Osteocyte (in vitro differentiated cells): Measurements from ENCODE around the gene SSPN. TPM values are rescaled to one million over a fixed set of nuclear protein-coding genes. Genes with fewer than 3 reads are reported as not detected.

Experiments used
- DNase-seq: peaks from one replicate; pipeline ENCODE4 v3.0.0; 2021; ENCODE audit warnings: mixed read lengths; ENCODE audit not compliant: unreplicated experiment; ENCODE audit errors: extremely low spot score
- H3K27ac Mint-ChIP-seq: one replicate; pipeline ENCODE4 v1.8.0; 2021; ENCODE audit warnings: mild to moderate bottlenecking, mixed read lengths; ENCODE audit not compliant: unreplicated experiment
- H3K27me3 Mint-ChIP-seq: one replicate; pipeline ENCODE4 v1.8.0; 2021; ENCODE audit warnings: mixed read lengths; ENCODE audit not compliant: unreplicated experiment
- H3K36me3 Mint-ChIP-seq: one replicate; pipeline ENCODE4 v1.8.0; 2021; ENCODE audit warnings: mixed read lengths; ENCODE audit not compliant: unreplicated experiment
- H3K4me1 Mint-ChIP-seq: one replicate; pipeline ENCODE4 v1.8.0; 2021; ENCODE audit warnings: mixed read lengths; ENCODE audit not compliant: unreplicated experiment
- H3K4me3 Mint-ChIP-seq: one replicate; pipeline ENCODE4 v1.8.0; 2021; ENCODE audit warnings: mild to moderate bottlenecking, moderate library complexity, mixed read lengths; ENCODE audit not compliant: unreplicated experiment
- H3K9me3 Mint-ChIP-seq: one replicate; pipeline ENCODE4 v1.8.0; 2021; ENCODE audit warnings: mixed read lengths; ENCODE audit not compliant: unreplicated experiment
- long read RNA-seq: library from polyadenylated mRNA; unstranded; transcript quantifications from one replicate; pipeline ENCODE4 v2.0.0, GENCODE V29; 2021
- total RNA-seq: library from RNA; stranded (reverse); gene quantifications from 2 replicates; pipeline ENCODE4 v1.2.1, GENCODE V29; 2021
- TF ChIP-seq, protein P1 (sequence below): fragments of 200-600 bp; sonication (generic); IDR thresholded peaks from 2 replicates; pipeline ENCODE4 v1.5.0; 2021; ENCODE audit warnings: antibody characterized with exemption, mild to moderate bottlenecking, moderate library complexity

The SSPN gene, protein sequence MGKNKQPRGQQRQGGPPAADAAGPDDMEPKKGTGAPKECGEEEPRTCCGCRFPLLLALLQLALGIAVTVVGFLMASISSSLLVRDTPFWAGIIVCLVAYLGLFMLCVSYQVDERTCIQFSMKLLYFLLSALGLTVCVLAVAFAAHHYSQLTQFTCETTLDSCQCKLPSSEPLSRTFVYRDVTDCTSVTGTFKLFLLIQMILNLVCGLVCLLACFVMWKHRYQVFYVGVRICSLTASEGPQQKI
- 19.2 and 23.3 TPM in 2 replicates for total RNA-seq
- long read RNA-seq, partial matches to known transcripts = 0 of 6 reads
- long read RNA-seq, other reads (novel, unspliced or antisense) = 4 of 6 reads

DNA sequence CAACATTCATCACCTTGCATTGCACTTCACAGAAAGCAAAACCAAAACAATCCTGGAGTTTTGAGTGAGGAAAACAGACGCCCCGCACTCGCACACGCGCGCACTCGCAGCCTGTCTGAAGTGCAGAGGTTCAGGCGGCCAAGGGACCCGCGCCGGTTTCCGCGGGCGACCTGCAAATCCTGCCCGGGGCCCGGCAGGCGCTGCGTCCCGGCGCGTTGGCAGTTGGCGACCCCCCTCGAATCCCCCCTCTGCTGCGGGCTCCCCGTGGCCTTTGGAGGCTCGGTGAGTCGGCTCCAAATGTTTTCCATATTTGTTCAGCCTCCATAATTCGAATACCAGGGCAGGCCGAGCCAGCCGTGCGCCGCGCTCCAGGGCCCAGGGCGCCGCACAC, at the start of gene SSPN:
SSPN (plus strand) TSS at position 324 of the 391 bp plus-strand sequence. CDS start 100 bp downstream, outside the sequence.
- TF ChIP-seq, protein P1, sequence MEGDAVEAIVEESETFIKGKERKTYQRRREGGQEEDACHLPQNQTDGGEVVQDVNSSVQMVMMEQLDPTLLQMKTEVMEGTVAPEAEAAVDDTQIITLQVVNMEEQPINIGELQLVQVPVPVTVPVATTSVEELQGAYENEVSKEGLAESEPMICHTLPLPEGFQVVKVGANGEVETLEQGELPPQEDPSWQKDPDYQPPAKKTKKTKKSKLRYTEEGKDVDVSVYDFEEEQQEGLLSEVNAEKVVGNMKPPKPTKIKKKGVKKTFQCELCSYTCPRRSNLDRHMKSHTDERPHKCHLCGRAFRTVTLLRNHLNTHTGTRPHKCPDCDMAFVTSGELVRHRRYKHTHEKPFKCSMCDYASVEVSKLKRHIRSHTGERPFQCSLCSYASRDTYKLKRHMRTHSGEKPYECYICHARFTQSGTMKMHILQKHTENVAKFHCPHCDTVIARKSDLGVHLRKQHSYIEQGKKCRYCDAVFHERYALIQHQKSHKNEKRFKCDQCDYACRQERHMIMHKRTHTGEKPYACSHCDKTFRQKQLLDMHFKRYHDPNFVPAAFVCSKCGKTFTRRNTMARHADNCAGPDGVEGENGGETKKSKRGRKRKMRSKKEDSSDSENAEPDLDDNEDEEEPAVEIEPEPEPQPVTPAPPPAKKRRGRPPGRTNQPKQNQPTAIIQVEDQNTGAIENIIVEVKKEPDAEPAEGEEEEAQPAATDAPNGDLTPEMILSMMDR = no peak
- DNase-seq = peak; percentile 88
- Mint-ChIP-seq H3K27ac (peak within 1 kb of the TSS; percentile 92), H3K9me3 (no peaks in the 10 kb centered on the region), H3K4me1 (peaks cover 30% of the 10 kb centered on the region), H3K36me3 (no peaks in the 10 kb centered on the region), H3K27me3 (no peaks in the 10 kb centered on the region), H3K4me3 (peak within 1 kb of the TSS; percentile 88)

DNA sequence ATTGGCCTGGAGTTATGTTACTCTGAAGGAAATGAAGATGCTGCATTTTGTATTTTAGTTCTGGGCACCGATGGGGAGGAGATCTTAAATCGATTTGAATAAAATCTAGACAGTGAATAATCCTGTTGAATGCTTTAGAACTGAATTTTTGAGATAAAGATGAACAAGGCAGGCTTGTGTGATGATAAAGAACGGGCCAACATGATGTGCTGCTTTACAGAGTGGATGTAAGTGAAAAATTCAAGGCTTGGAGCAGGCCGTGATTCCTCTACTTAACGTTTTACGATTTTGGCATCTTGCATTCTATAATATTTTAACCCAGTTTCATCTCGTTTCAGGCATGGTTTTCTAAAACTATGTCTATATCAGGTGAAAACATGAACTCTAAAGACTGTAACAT, 47.1 kb upstream of the SSPN start:
- H3K27me3 Mint-ChIP-seq = no peaks in the 10 kb centered on the region

DNA sequence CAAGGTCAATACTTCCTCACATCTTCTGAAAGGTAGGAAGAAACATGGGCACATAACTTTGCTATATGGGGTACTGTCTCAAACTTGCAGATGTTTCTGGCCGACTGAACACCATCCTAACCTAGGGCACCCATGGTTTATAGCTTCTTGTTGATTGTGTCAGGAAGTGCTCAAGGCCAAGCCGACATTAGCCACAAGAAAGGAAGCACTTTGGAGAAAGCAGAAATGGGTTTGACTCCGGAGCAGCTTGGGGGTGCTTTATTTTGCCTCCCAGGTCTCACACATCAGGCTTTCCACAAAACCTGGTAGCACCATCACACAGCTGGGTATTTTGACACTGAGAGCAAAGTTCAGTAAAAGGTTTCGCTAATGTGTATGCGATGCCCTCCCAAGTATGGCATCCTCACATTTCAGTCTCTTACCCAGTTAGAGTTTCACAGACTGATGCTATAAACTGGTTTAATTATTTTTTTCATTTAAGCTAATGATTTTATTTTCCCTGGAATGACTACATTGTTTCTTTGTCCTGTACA, 45.3 kb upstream of the SSPN start:
- TF ChIP-seq, protein P1 = no peak
- no peaks in the 10 kb centered on the region for H3K36me3 Mint-ChIP-seq
- no peak overlapping the region for H3K27ac Mint-ChIP-seq

More for the DNA sequence above, 47.1 kb upstream of the SSPN start:
- no peak overlapping the region for H3K4me3 Mint-ChIP-seq
- TF ChIP-seq, protein P1 = no peak
- H3K27ac Mint-ChIP-seq = no peak overlapping the region
- no peaks in the 10 kb centered on the region for H3K9me3 Mint-ChIP-seq
- no peak for DNase-seq
- peaks cover 26% of the 10 kb centered on the region for H3K4me1 Mint-ChIP-seq
- no peaks in the 10 kb centered on the region for H3K36me3 Mint-ChIP-seq

DNA sequence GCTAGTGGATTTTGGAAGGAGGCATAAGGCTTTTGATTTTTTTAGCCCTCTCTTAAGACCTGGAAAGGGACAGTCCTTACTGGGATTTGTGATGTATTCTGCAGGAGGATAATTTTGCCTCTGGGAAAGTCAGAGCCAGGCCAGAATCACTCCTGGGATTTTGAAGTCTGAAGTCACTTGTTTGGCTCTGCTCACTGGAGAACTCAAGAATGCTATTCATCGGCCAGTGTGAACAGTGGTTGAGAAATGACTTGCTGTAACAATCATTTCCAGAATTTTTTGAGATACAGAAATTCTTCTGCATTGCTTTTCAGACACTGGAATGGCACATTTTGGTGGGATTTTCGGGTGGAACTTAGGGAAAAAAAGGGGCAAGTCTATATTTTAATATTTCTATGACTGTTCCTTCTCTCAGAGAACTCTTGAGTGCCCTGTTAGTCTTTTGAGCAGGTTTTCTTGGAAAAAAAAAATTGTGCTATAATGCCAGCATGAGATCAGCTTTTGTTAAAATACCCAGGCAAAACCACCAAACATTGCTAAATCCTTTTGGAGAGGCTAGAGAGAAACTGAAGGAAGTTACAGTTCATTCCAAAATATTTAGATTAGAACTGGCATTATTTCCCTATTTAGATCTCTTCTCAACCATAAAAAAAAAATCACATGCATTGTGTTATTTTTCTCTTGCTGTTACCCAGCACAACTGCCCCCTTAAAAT, 44.5 kb upstream of the SSPN start:
- no peaks in the 10 kb centered on the region for H3K9me3 Mint-ChIP-seq
- no peak for DNase-seq
- H3K27ac Mint-ChIP-seq = peak overlapping the region; percentile 63
- peaks cover 41% of the 10 kb centered on the region for H3K4me1 Mint-ChIP-seq
- no peak overlapping the region for H3K4me3 Mint-ChIP-seq
- H3K36me3 Mint-ChIP-seq = no peaks in the 10 kb centered on the region
- TF ChIP-seq, protein P1 = no peak
- no peaks in the 10 kb centered on the region for H3K27me3 Mint-ChIP-seq

More for the DNA sequence above, 45.3 kb upstream of the SSPN start:
- Mint-ChIP-seq H3K4me1 (peaks cover 41% of the 10 kb centered on the region), H3K4me3 (no peak overlapping the region), H3K27me3 (no peaks in the 10 kb centered on the region), H3K9me3 (no peaks in the 10 kb centered on the region)
- DNase-seq = no peak
